OCI-LY7 (cell line): ENCODE data around the gene PDCD5. TPM values are rescaled to one million over a fixed set of nuclear protein-coding genes. Genes with fewer than 3 reads are reported as not detected.

Source experiments
- BruUV-seq: library from RNA; stranded (reverse); fragments of 400-500 nt; replicated peaks from 2 replicates; lab custom pipeline; 2021; lab: Mats Ljungman, UMichigan
- CTCF ChIA-PET: fragments of 300-600 bp; sonication (Branson Sonifier 250); formaldehyde crosslinking; loops from one replicate; lab custom pipeline; 2022; ENCODE audit warnings: antibody characterized with exemption; ENCODE audit not compliant: unreplicated experiment; lab: Charles Lee
- POLR2A ChIA-PET: fragments of 300-600 bp; sonication (Branson Sonifier 250); formaldehyde crosslinking; loops from one replicate; lab custom pipeline; 2022; ENCODE audit warnings: antibody characterized with exemption; lab: Charles Lee
- DNase-seq: peaks from one replicate; pipeline ENCODE4 v3.0.0-alpha.2; 2015; ENCODE audit warnings: low spot score
- H2AFZ ChIP-seq: fragments of 200-600 bp; sonication (generic), shearing (Covaris generic); 2 replicates; pipeline ENCODE4 v1.6.1; 2014; ENCODE audit warnings: mild to moderate bottlenecking, antibody characterized with exemption, low read length, moderate library complexity
- H3K27ac ChIP-seq: fragments of 200-600 bp; sonication (generic); 2 replicates; pipeline ENCODE4 v1.5.1; 2014; ENCODE audit warnings: mixed run types, low read depth, mild to moderate bottlenecking, moderate library complexity, low read length, inconsistent platforms; ENCODE audit not compliant: poor library complexity, severe bottlenecking
- H3K36me3 ChIP-seq: fragments of 200-600 bp; sonication (generic); 2 replicates; pipeline ENCODE4 v1.6.1; 2014; ENCODE audit warnings: mild to moderate bottlenecking, antibody characterized with exemption, low read length, moderate library complexity, mixed read lengths; ENCODE audit not compliant: insufficient read depth
- H3K4me1 ChIP-seq: fragments of 200-600 bp; sonication (generic); 2 replicates; pipeline ENCODE4 v1.5.1; 2014; ENCODE audit warnings: mild to moderate bottlenecking, low read length; ENCODE audit not compliant: insufficient read depth, poor library complexity, severe bottlenecking
- H3K4me2 ChIP-seq: fragments of 200-600 bp; sonication (generic); 2 replicates; pipeline ENCODE4 v1.6.1; 2014; ENCODE audit warnings: mild to moderate bottlenecking, low read length
- H3K4me3 ChIP-seq: fragments of 200-600 bp; sonication (generic); 2 replicates; pipeline ENCODE4 v1.5.1; 2014; ENCODE audit warnings: mild to moderate bottlenecking, low read depth, low read length; ENCODE audit not compliant: poor library complexity, severe bottlenecking
- H3K79me2 ChIP-seq: fragments of 200-600 bp; sonication (generic); 2 replicates; pipeline ENCODE4 v1.6.1; 2016; ENCODE audit warnings: low read depth, mild to moderate bottlenecking, low read length, moderate library complexity, mixed read lengths; ENCODE audit not compliant: insufficient read depth
- H3K9me2 ChIP-seq: fragments of 200-600 bp; sonication (generic); 2 replicates; pipeline ENCODE4 v1.6.1; 2016; ENCODE audit warnings: mild to moderate bottlenecking, low read length, mixed read lengths; ENCODE audit not compliant: insufficient read depth
- H3K9me3 ChIP-seq: fragments of 200-600 bp; sonication (generic); 2 replicates; pipeline ENCODE4 v1.6.1; 2014; ENCODE audit warnings: mild to moderate bottlenecking, mixed run types, low read length, mixed read lengths
- H4K20me1 ChIP-seq: fragments of 200-600 bp; sonication (generic); 2 replicates; pipeline ENCODE4 v1.6.1; 2014; ENCODE audit warnings: mild to moderate bottlenecking, antibody characterized with exemption, low read length, moderate library complexity, mixed read lengths; ENCODE audit not compliant: insufficient read depth
- EZH2phosphoT487 ChIP-seq: fragments of 200-600 bp; sonication (generic); IDR thresholded peaks from 2 replicates; pipeline ENCODE4 v1.6.1; 2018; ENCODE audit warnings: low read depth, borderline replicate concordance, mild to moderate bottlenecking, mixed run types, antibody characterized with exemption, low read length, moderate library complexity, mixed read lengths
- intact Hi-C: fragments of 100-400 bp; cut with micrococcal nuclease; formaldehyde crosslinking; loops from one replicate; pipeline ENCODE4 v1.10.0; 2022; ENCODE audit not compliant: unreplicated experiment
- total RNA-seq, 2 experiments: library from RNA; depleted of rRNA in 1 of 2; stranded (reverse); fragments of >200 nt in 1 of 2; shearing (Covaris generic) in 1 of 2; gene quantifications; 2 replicates each; pipeline ENCODE4 v1.2.3, GENCODE V29; 2014 to 2022
- TF ChIP-seq, protein P1 (sequence below): fragments of 200-600 bp; sonication (generic); conservative IDR thresholded peaks from 2 replicates; pipeline ENCODE4 v1.5.1; 2014; ENCODE audit warnings: mild to moderate bottlenecking, antibody characterized with exemption, low read length, moderate library complexity, mixed read lengths

Gene PDCD5
- total RNA-seq, 2 experiments from 2014 or later, result 162 to 186 TPM

DNA sequence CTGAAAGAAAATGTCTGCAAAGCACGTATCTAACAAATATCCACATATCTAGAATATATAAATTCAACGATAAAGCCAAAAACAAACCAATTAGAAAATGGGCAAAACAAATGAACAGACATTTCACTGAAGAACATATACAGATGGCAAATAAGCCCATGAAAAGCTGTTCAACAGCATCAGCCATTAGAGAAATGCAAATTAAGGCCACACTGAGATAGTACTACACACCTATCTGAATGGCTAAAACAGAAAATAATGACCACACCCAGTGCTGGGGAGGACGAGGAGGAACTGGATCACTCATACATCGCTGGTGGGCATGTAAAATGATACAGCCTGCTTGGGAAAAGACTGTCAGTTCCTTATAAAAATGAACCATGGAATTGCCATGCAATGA is 32.0 kb downstream of the PDCD5 start:
- H3K27ac ChIP-seq, result no peak overlapping the region

DNA sequence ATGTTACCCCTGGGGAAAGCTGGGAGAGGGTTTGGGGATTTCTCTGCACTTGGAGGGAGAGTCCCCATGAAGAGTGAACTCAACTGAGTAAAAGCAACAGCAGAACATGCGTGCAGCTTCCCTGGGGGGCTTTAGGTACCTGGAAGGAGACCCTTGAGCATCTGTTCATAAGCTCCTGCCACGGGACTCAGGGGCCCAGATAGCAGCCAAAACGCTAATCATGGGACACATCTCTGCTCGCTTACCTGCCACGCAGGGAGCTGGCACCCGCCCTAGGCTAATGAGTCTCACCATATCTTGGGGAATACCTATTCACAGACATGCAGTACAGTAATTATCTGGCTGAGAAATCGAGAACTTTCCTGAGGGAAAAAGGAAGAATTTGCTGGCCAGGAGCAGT is 33.9 kb downstream of the PDCD5 start:
- H3K79me2 ChIP-seq, result no peaks in the 10 kb centered on the region
- H4K20me1 ChIP-seq, result no peaks in the 10 kb centered on the region
- no peaks in the 10 kb centered on the region for H3K9me3 ChIP-seq
- ChIA-PET CTCF (no interaction called here), POLR2A (no interaction called here)
- no peaks in the 10 kb centered on the region for H3K4me1 ChIP-seq
- no peak overlapping the region for H3K4me2 ChIP-seq
- no peaks in the 10 kb centered on the region for H3K9me2 ChIP-seq
- TF ChIP-seq EZH2phosphoT487, result no peak
- TF ChIP-seq, protein P1, sequence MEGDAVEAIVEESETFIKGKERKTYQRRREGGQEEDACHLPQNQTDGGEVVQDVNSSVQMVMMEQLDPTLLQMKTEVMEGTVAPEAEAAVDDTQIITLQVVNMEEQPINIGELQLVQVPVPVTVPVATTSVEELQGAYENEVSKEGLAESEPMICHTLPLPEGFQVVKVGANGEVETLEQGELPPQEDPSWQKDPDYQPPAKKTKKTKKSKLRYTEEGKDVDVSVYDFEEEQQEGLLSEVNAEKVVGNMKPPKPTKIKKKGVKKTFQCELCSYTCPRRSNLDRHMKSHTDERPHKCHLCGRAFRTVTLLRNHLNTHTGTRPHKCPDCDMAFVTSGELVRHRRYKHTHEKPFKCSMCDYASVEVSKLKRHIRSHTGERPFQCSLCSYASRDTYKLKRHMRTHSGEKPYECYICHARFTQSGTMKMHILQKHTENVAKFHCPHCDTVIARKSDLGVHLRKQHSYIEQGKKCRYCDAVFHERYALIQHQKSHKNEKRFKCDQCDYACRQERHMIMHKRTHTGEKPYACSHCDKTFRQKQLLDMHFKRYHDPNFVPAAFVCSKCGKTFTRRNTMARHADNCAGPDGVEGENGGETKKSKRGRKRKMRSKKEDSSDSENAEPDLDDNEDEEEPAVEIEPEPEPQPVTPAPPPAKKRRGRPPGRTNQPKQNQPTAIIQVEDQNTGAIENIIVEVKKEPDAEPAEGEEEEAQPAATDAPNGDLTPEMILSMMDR, result no peak
- H3K36me3 ChIP-seq, result peaks cover 69% of the 10 kb centered on the region
- H2AFZ ChIP-seq, result no peak overlapping the region
- DNase-seq, result no peak
- no peak overlapping the region for H3K4me3 ChIP-seq
- intact Hi-C loops, result no loop called here
- BruUV-seq, result no TSS peak
- H3K27ac ChIP-seq, result no peak overlapping the region

More for the DNA sequence above, 32.0 kb downstream of the PDCD5 start:
- Histone ChIP-seq H3K4me3 (no peak overlapping the region), H3K9me2 (no peaks in the 10 kb centered on the region), H2AFZ (no peak overlapping the region), H3K36me3 (peaks cover 62% of the 10 kb centered on the region), H3K4me2 (no peak overlapping the region), H3K9me3 (no peaks in the 10 kb centered on the region), H3K4me1 (no peaks in the 10 kb centered on the region), H3K79me2 (no peaks in the 10 kb centered on the region), H4K20me1 (no peaks in the 10 kb centered on the region)
- intact Hi-C loops, result no loop called here
- ChIA-PET CTCF (no interaction called here), POLR2A (no interaction called here)
- BruUV-seq, result no TSS peak
- no peak for TF ChIP-seq EZH2phosphoT487
- TF ChIP-seq, protein P1, result no peak
- DNase-seq, result no peak

DNA sequence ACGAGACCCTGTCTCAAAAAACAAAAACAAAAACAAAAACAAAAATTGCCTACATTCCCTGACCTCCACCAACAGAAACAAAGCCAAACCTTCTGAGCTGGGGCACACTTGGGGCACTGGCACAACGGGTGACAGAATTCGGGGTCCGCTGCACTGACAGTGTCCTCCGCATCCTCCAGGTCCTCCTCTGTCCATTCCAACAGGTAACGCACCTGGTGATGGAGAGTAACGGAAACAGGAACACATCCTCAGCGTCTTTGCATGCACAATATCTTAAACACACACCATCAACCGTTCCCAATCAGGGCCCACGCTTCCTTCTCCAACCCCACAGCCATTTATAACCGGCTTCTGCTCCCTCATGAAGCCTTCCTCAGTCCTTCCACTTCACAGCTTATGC is 34.6 kb downstream of the PDCD5 start:
- Histone ChIP-seq H3K4me2 (no peak overlapping the region), H2AFZ (no peak overlapping the region), H3K9me3 (no peaks in the 10 kb centered on the region), H4K20me1 (no peaks in the 10 kb centered on the region), H3K4me3 (no peak overlapping the region), H3K79me2 (no peaks in the 10 kb centered on the region), H3K27ac (no peak overlapping the region), H3K9me2 (no peaks in the 10 kb centered on the region), H3K4me1 (no peaks in the 10 kb centered on the region), H3K36me3 (peaks cover 69% of the 10 kb centered on the region)
- BruUV-seq, result no TSS peak
- ChIA-PET CTCF (no interaction called here), POLR2A (no interaction called here)
- intact Hi-C loops, result no loop called here
- no peak for TF ChIP-seq EZH2phosphoT487
- TF ChIP-seq, protein P1, result no peak
- no peak for DNase-seq
